Spleen (tissue), 11 donors: Measurements from ENCODE around the gene ATOSA. TPM values are rescaled to one million over a fixed set of nuclear protein-coding genes. Genes with fewer than 3 reads are reported as not detected.

ENCODE experiments used
- DNase-seq: peaks from one replicate; pipeline ENCODE4 v3.0.0-alpha.2; 2020
- H3K27ac ChIP-seq, 8 donors: fragments of 200-600 bp; sonication (generic) in 7 of 8; 1 replicate in 4 of 8; 2 replicates in 4 of 8; pipeline versions ENCODE4 v1.5.0 to v1.8.0; 2016 to 2021; ENCODE audit warnings: inconsistent platforms in 4 of 8, mild to moderate bottlenecking in 4 of 8, moderate library complexity in 1 of 8
- H3K27me3 ChIP-seq, 7 donors: fragments of 200-600 bp; sonication (generic) in 6 of 7; replicated peaks in 1 of 7; 1 replicate in 4 of 7; 2 replicates in 3 of 7; pipeline versions ENCODE4 v1.5.0 to v1.8.0; 2016 to 2021; ENCODE audit warnings: inconsistent platforms in 3 of 7, mild to moderate bottlenecking in 1 of 7
- H3K36me3 ChIP-seq, 6 donors: fragments of 200-600 bp; sonication (generic) in 5 of 6; 1 replicate in 4 of 6; 2 replicates in 2 of 6; pipeline versions ENCODE4 v1.5.0 to v1.8.0; 2016 to 2021; ENCODE audit warnings: inconsistent platforms in 2 of 6
- H3K4me1 ChIP-seq, 6 donors: fragments of 200-600 bp; sonication (generic) in 5 of 6; 1 replicate in 3 of 6; 2 replicates in 3 of 6; pipeline versions ENCODE4 v1.5.0 to v1.8.0; 2016 to 2021; ENCODE audit warnings: inconsistent platforms in 3 of 6
- H3K4me3 ChIP-seq, 8 donors: fragments of 200-600 bp; sonication (generic) in 7 of 8; 1 replicate in 4 of 8; 2 replicates in 4 of 8; pipeline versions ENCODE4 v1.5.0 to v1.8.0; 2016 to 2021; ENCODE audit warnings: inconsistent platforms in 4 of 8, mild to moderate bottlenecking in 4 of 8, moderate library complexity in 2 of 8
- H3K9me3 ChIP-seq, 8 donors: fragments of 200-600 bp; sonication (generic) in 7 of 8; 1 replicate in 4 of 8; 2 replicates in 4 of 8; pipeline versions ENCODE4 v1.5.0 to v1.8.0; 2016 to 2021; ENCODE audit warnings: inconsistent platforms in 4 of 8
- CTCF ChIP-seq, 11 experiments: fragments of 200-600 bp in 7 of 11; fragments of 450-650 bp in 4 of 11; sonication (generic) in 4 of 11; IDR thresholded peaks in 8 of 11; conservative IDR thresholded peaks in 3 of 11; 1 replicate in 7 of 11; 2 replicates in 4 of 11; pipeline versions ENCODE4 v1.4.0 to v1.8.0; 2016 to 2021; ENCODE audit warnings: antibody characterized with exemption in 11 of 11, inconsistent platforms in 4 of 11, mild to moderate bottlenecking in 1 of 11
- POLR2A ChIP-seq, 3 donors: fragments of 450-650 bp; IDR thresholded peaks; one replicate each; pipeline ENCODE4 v1.5.1; 2017; ENCODE audit warnings: antibody characterized with exemption in 3 of 3, mild to moderate bottlenecking in 1 of 3
- POLR2AphosphoS5 ChIP-seq, 3 donors: sonication (generic); formaldehyde crosslinking; IDR thresholded peaks; one replicate each; pipeline ENCODE4 v1.5.1; 2017; ENCODE audit warnings: antibody characterized with exemption in 3 of 3
- WGBS, 5 donors: extraction: QIAGEN DNeasy Blood & Tissue Kit in 3 of 5; methylation state at CpG; one replicate each; pipeline versions ENCODE4 v1.1.5 to v1.1.7; 2013 to 2018; 5-methylcytosine and 5-hydroxymethylcytosine counted together
- intact Hi-C: fragments of 100-400 bp; cut with DNase I; formaldehyde crosslinking; loops from one replicate; pipeline ENCODE4 v1.15.0; 2023; ENCODE audit warnings: low total_unique reads
- polyA plus RNA-seq, 3 donors: library from polyadenylated mRNA; stranded (reverse); fragments of 200-250 nt; gene quantifications; one replicate each; pipeline ENCODE4 v1.2.1, GENCODE V29; 2013
- total RNA-seq, 7 donors: library from RNA; depleted of rRNA in 3 of 7; stranded (reverse); fragments of >200 nt in 3 of 7; fragmentation: NEBNext Ultra II Directional in 4 of 7; extraction: Animal tissue kit (Norgen Biotek cat#: 25700) in 4 of 7; gene quantifications; one replicate each; pipeline versions ENCODE4 v1.1.0 to v1.2.1, GENCODE V29; 2016 to 2021
- donor health status: healthy with polysubstance abuse.
- donor health status: DM: no; HTN: no; CAD: no; lungs with moderate emphysema.
- donor health status: DM: no; HTN: no; CAD: no.
- donor health status: Bipolar disorder and iron deficiency.
- donor health status: healthy.
- donor health status: DM: no; HTN: no; CAD: no.
- donor health status: DM: yes; HTN: yes; CAD: no.

Gene ATOSA
- total and polyA plus RNA-seq, 10 donors, result 57.0 to 148 (median 74.7) TPM

- Histone ChIP-seq H3K27ac (no peak overlapping the region), H3K4me3 (no peak overlapping the region), H3K27me3 (no peaks in the 10 kb centered on the region), H3K9me3 (no peaks in the 10 kb centered on the region), H3K36me3 (no peaks in the 10 kb centered on the region), H3K4me1 (peaks cover 6 to 25% (median 17%) of the 10 kb centered on the region in 6 donors)
- TF ChIP-seq POLR2A (IDR thresholded peaks at IDR 0.05) (no peak), CTCF (IDR thresholded peaks at IDR 0.05 in 8 of 11, conservative IDR thresholded peaks at IDR 0.05 in 3 of 11) (no peak), POLR2AphosphoS5 (IDR thresholded peaks at IDR 0.05) (no peak)
- intact Hi-C loops, result loop anchor here (5.0 kb wide), 1 partner anchor 49 kb away; the partner anchor contains the start of gene ATOSA
- WGBS, 5 donors, result 90 to 100% (median 99%) methylated on average over 2 of the region's 2 CpGs
- no peak for DNase-seq
Observed at GRCh38 chr15:52726195-52726594, 47.0 kb upstream of the ATOSA start.

GRCh38 chr15:52718551-52718950 is 39.4 kb upstream of the ATOSA start:
- DNase-seq, result no peak
- intact Hi-C loops, result no loop called here
- H3K36me3 ChIP-seq, result no peaks in the 10 kb centered on the region
- WGBS, 5 donors, result 71 to 85% (median 82%) methylated on average over 2 of the region's 2 CpGs
- H3K9me3 ChIP-seq, result no peaks in the 10 kb centered on the region
- TF ChIP-seq CTCF (IDR thresholded peaks at IDR 0.05 in 8 of 11, conservative IDR thresholded peaks at IDR 0.05 in 3 of 11) (no peak), POLR2A (IDR thresholded peaks at IDR 0.05) (no peak), POLR2AphosphoS5 (IDR thresholded peaks at IDR 0.05) (no peak)
- H3K4me3 ChIP-seq, result no peak overlapping the region
- no peak overlapping the region for H3K27ac ChIP-seq
- no peaks in the 10 kb centered on the region for H3K4me1 ChIP-seq
- no peaks in the 10 kb centered on the region for H3K27me3 ChIP-seq

GRCh38 chr15:52717924-52718323 is 38.7 kb upstream of the ATOSA start:
- Histone ChIP-seq H3K4me1 (no peaks in the 10 kb centered on the region), H3K36me3 (no peaks in the 10 kb centered on the region), H3K27me3 (no peaks in the 10 kb centered on the region), H3K4me3 (no peak overlapping the region), H3K27ac (no peak overlapping the region), H3K9me3 (no peaks in the 10 kb centered on the region)
- WGBS, 5 donors, result 88 to 95% (median 92%) methylated on average over 6 of the region's 6 CpGs
- no peak for TF ChIP-seq POLR2AphosphoS5 (IDR thresholded peaks at IDR 0.05)
- TF ChIP-seq CTCF (IDR thresholded peaks at IDR 0.05 in 8 of 11, conservative IDR thresholded peaks at IDR 0.05 in 3 of 11), result no peak
- no peak for TF ChIP-seq POLR2A (IDR thresholded peaks at IDR 0.05)
- no peak for DNase-seq
- intact Hi-C loops, result no loop called here

GRCh38 chr15:52717481-52717880 is 38.3 kb upstream of the ATOSA start:
- Histone ChIP-seq H3K4me3 (no peak overlapping the region), H3K27ac (no peak overlapping the region), H3K36me3 (no peaks in the 10 kb centered on the region), H3K4me1 (no peaks in the 10 kb centered on the region), H3K27me3 (no peaks in the 10 kb centered on the region), H3K9me3 (no peaks in the 10 kb centered on the region)
- 60 to 79% (median 73%) methylated on average over 6 of the region's 6 CpGs for WGBS, 5 donors
- intact Hi-C loops, result no loop called here
- TF ChIP-seq CTCF (IDR thresholded peaks at IDR 0.05 in 8 of 11, conservative IDR thresholded peaks at IDR 0.05 in 3 of 11), result no peak
- TF ChIP-seq POLR2AphosphoS5 (IDR thresholded peaks at IDR 0.05), result no peak
- TF ChIP-seq POLR2A (IDR thresholded peaks at IDR 0.05), result no peak
- DNase-seq, result no peak
